COR-L47 (cell line): ENCODE measurements around the gene SRC.

Experiments used
- DNase-seq: peaks from one replicate; lab custom pipeline; 2025; lab: John Stamatoyannopoulos, UW

The SRC gene

GRCh38 chr20:37345339-37346235 is at the start of gene SRC:
SRC (plus strand) TSS chr20:37346140; CDS start chr20:37384154, 38,014 bp downstream.
- DNase-seq = peak; percentile 21

DNA sequence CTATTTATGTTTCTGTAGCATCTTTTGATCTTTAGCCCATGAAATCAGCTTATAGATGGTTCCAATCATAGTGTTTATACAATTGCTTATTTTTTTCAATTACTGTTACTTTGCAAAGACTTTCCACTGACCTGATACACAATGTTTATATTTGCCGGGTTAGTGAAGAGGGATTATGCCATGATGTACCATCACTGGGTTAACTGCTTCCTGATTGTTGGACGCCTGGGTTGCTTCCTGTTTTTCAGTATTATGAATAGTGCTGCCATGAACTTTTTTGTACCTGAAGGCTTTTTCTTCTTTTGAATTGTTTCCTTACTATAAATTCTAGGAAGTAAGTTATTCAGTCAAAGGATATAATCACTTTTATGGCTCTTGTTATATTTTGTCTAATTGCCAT is 49.6 kb upstream of the SRC start:
- DNase-seq = no peak

- no peak for DNase-seq
These were observed 48.7 kb upstream of the SRC start for GRCh38 chr20:37297066-37297736.

DNA sequence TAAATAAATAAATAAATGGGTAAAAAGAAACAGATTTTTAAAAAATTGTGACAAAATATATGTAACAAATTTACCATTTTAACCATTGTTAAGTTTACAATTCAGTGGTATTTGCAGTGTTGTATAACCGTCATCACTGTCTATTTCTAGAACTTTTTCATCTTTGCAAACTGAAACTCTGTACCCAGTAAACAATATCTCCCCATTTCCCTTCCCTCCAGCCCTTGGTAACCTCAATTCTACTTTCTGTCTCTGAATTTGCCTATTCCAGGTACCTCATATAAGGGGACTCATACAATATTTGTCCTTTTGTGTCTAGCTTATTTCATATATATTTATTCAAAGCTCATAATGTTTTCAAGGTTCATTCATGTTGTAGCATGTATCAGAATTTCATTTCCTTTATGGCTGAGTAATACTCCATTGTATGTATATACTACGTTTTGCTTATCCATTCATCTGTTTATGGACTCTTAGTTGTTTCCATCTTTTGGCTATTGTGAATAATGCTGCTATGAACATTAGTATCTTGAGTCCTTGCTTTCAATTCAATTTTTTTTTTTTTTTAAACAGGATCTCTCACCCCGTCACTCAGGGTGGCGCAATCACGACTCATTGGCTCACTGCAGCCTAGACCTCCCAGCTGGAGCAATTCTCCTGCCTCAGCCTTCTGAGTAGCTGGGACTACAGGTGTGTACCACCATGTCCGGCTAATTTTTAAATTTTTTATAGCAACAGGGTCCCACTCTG is 47.6 kb upstream of the SRC start:
- DNase-seq = no peak

DNA sequence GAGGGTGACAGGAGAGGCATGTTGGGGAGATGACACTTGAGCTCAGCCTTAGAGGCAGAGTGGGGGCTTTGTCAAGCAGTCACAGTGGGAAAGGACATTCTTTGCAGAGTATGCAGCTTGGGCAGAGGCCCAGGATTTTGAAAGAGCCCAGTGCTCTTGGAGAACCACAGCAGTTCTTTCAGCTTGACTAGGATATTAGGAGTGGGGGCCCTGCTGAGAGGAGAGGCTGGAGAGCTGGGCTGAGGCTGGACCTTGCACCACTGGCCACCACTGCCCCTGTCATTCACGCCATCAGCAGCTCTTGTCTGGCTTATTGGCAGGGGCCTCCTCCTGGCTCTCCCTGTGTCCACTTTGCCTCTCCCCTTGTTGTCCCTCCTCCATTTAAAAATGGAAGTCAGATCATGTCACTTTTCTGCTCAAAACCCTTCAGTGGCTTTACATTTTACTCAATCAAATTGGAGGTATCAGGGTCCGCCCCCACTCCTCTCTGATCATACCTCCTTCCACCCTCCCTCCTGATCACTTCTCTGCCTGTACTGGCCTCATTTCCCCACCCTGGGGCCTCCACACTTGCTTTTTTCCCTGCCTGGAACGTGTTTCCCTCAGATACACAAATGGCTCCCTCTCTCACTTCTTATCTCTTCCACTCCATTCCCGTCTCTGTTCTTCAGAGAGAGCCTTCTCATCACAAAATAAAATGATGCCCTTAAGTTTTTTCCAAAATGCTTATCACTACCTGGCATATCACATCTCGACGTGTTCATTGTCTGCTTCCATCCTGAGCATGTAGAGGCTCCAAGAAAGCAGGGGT is 46.0 kb upstream of the SRC start:
- no peak for DNase-seq

DNA sequence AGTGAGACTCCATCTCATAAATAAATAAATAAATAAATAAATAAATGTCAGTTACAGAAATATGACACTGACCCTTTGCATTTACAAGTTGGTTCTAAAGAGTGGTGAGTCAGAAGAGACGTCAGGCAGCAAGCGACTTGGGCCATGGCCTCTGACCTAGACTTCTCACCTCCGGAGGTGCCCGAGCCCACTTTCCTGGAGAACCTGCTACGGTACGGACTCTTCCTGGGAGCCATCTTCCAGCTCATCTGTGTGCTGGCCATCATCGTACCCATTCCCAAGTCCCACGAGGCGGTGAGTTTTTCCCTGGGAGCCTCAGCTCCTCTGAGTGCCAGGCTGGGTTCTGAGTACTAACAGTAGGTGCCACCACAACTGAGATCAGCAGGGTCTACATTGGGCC is 44.8 kb upstream of the SRC start:
- DNase-seq = no peak

DNA sequence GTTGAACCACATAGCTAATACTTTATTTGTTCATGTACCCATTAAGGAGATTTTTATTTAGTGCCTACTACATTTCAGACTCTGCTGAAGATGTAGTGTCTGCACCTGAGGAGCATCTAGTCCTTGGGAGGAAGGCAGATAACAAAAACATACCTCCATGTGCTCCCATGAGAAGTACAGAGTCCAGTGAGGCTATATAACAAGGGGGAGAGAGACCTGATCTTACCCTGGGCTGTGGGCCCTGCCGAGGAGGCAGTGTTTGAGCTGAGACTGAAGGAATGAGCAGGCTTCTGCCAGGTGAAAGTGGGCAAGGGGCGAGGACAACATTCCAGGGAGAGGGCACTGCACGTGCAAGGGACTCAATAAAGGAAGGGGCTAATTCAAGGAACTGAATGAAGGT is 44.4 kb upstream of the SRC start:
- DNase-seq = no peak

DNA sequence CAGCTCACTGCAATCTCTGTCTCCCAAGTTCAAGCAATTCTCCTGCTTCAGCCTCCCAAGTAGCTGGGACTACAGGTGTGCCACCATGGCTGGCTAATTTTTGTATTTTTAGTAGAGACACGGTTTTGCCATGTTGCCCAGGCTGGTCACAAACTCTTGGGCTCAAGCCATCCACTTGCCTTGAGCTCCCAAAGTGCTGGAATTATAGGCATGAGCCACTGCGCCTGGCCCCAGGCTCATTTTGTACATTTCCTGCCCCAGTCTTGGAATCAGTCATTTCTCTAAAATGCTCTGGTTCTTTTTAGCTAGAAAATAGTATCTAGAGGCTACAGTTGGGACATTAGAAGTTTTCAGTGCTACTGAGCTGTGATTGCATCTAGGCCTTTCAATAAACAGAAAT is 43.0 kb upstream of the SRC start:
- DNase-seq = no peak

GRCh38 chr20:37303637-37304036 is 42.3 kb upstream of the SRC start:
- DNase-seq = no peak

DNA sequence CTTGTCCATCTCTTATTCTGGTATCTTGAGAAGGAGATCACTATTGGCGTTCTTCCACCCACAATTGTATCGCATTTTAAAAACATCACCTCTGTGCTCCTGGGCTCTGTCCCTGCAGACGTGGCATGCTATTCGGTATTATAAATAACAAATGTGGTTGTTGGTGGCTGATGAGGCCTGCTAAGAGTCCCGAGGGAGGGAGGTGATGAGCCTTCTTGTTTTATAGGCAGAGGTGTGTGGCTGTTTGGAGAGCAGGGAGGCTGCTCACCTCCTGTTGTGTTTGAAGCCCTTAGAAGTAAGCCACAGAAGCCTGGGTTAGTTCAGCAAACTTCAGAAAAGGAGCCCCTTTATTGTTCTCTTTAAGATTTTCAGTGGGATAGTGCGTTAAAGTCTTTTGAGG is 40.9 kb upstream of the SRC start:
- no peak for DNase-seq

DNA sequence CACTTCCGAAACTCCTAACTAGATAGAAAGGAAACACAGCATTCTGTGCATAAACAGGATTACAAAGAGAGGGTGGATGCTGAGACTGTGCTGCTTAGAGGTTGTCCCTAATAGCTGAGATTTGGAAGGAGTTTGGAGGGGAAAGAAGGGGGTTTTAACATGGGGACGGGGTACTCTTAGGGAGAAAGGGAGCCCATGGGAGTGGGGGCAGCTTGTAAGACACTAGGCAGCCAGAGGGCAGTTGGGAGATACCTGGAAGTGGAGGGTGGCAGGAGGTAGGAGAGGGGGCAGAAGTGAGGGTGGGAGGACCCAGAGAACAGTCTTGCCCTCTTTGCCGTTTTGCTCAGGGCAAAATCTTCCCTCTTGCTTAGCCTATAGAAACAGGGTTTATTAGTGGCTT is 40.1 kb upstream of the SRC start:
- no peak for DNase-seq

DNA sequence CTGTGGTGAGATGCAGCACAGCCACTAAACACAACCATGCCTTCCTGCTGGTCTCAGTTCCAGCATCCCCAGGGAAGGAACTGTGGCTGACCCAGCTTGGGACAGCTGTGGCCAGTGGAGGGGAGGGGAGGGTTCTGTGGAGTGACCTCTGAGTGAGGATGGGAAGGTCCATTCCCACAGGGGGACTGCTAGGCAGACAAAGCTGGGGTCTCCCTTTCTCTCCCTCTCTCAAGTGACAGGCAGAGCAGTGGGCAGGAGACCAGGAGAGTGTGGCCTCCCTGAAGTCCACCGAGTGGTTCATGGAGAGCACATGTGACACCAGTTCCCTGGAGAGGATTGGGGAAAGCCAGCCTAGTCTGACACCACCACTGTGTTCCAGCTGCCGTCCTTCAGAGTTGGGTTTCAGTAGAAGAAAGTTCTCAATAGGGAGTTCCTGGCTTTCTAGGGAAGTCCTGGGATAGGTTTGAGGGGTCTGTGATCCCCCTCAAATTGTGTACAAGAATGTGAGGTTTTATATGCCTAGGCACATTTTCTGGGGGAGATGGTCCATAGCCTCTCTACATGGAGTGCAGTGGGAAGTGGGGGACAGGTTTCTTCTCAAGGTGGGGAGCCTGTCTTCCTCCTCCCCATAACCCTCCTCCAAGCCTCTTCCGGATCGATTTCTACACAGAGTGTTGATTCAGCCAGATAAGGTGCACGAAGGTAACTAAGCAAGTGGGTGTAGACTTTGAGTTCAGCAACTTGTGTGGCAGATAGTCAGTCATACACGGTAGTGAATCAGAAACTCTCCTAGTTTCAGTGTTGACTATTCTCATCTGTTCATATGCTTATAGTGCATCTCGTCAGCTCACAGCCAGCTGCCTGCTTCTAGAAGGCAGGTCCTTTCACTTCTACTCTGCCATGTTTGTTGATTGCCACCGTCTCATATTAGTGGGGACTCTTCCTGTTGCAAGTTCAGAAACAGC is 37.6 kb upstream of the SRC start:
- no peak for DNase-seq

GRCh38 chr20:37309290-37309689 is 36.6 kb upstream of the SRC start:
- no peak for DNase-seq

- DNase-seq = no peak
These were observed 35.9 kb upstream of the SRC start for GRCh38 chr20:37309936-37310590.

GRCh38 chr20:37310951-37311350 is 35.0 kb upstream of the SRC start:
- no peak for DNase-seq

GRCh38 chr20:37311710-37312355 is 34.1 kb upstream of the SRC start:
- DNase-seq = no peak

DNA sequence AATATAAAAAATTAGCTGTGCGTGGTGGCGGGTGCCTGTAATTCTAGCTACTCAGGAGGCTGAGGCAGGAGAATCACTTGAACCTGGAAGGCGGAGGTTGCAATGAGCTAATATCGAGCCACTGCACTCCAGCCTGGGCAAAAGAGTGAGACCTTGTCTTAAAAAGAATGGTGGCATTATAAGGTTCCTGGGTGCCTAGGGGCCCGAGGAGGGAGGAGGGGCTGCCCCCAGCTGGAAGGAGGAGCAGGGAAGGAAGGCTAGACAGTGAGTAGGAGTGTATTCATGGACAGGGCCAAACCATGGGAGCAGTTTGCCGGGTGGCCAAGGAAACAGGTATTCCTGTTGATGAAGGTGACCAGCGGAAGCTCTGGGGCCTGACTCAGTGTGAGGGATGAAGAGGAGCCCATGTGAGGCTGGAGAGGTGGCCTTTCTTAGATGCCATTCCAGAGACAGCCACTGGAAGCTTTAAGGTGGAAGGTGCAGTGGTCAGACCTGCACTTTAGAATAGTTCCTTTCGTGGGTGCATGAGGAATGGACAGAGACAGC is 32.3 kb upstream of the SRC start:
- no peak for DNase-seq

GRCh38 chr20:37314099-37314498 is 31.8 kb upstream of the SRC start:
- DNase-seq = no peak

- no peak for DNase-seq
These were observed 31.3 kb upstream of the SRC start for GRCh38 chr20:37314617-37315016.
